HG03025 (cell line): ENCODE data around the gene SKIC8.

ENCODE experiments used
- ATAC-seq: cut with Tn5 transposase; IDR thresholded peaks from one replicate; pipeline ENCODE4 v1.9.1; 2021; ENCODE audit warnings: mild to moderate bottlenecking, moderate library complexity; ENCODE audit not compliant: unreplicated experiment, low FRiP score

Gene SKIC8

DNA sequence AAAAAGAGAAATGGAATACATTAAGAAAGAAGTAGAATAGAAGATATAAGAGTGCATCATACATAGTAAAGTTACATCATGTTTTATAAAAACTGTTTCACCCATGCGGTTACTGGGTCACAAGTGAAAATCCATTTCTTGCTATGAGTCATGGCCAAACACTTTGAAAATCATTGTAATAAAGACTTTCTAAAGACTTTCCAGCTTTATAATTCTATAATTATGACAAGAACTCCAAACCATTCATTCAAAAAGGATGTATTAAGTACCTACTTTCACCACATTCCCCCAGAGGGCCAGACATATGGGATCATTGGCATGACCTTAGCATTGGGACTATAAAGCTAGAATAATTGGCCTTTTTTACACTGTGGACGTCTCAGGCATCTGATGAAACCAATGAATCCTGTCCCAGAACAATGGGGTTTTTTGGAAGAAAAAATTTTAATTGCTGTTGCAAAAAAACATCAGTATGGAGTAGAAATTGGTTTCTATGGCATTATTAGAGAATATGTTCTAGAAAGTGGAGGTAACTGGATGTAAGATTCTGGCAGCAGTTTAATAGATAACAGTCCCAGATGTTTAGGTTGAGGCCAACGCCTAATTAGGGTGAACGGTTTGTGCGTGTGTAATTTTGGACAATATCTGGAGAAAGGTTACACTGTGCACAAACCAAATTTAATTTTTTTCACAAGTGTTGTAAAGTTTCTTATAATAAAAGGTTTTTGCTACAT, 3.3 kb upstream of the SKIC8 start:
- ATAC-seq = no peak

DNA sequence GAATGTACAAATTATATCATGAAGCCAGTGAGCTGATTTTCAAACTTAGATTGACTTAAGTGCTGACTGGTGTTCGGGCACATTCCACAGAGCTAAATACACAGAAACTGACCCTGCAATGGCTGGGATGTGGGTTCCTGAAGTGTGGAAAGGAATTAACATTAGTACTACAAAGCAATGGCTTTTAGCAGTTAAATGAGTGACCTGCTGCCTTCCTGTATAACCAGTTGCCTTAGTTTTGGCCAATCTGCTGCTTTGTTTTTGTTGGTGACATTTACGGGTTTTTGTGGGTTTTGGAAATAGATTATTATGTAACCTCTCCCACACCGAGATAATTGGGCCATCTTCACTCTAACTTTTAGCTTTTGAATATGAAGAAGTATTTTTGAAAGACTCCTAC, 2.4 kb upstream of the SKIC8 start:
- ATAC-seq = no peak

- ATAC-seq = no peak
These were observed 1.9 kb upstream of the SKIC8 start for GRCh38 chr15:78301326-78301725.

GRCh38 chr15:78292219-78292618, 7.2 kb downstream of the SKIC8 start:
- no peak for ATAC-seq

GRCh38 chr15:78291698-78292097, 7.7 kb downstream of the SKIC8 start:
- ATAC-seq = no peak

GRCh38 chr15:78291052-78291451, 8.4 kb downstream of the SKIC8 start:
- ATAC-seq = no peak

- ATAC-seq = no peak
These were observed 9.2 kb downstream of the SKIC8 start for GRCh38 chr15:78290222-78290621.

- ATAC-seq = no peak
These were observed 14.7 kb downstream of the SKIC8 start for GRCh38 chr15:78284758-78285157.

- no peak for ATAC-seq
These were observed 17.1 kb downstream of the SKIC8 start for GRCh38 chr15:78282324-78282723.

- ATAC-seq = no peak
These were observed 18.9 kb downstream of the SKIC8 start for GRCh38 chr15:78280319-78281072.

- no peak for ATAC-seq
These were observed 23.1 kb downstream of the SKIC8 start for GRCh38 chr15:78276064-78276943.

- ATAC-seq = no peak
These were observed 24.4 kb downstream of the SKIC8 start for GRCh38 chr15:78274994-78275393.

GRCh38 chr15:78272776-78273175, 26.6 kb downstream of the SKIC8 start:
- ATAC-seq = no peak

- ATAC-seq = no peak
These were observed 27.1 kb downstream of the SKIC8 start for GRCh38 chr15:78272316-78272715.

GRCh38 chr15:78266806-78267205, 32.6 kb downstream of the SKIC8 start:
- ATAC-seq = no peak

- no peak for ATAC-seq
These were observed 33.2 kb downstream of the SKIC8 start for GRCh38 chr15:78266229-78266628.

GRCh38 chr15:78265752-78266224, 33.6 kb downstream of the SKIC8 start:
- ATAC-seq = no peak

DNA sequence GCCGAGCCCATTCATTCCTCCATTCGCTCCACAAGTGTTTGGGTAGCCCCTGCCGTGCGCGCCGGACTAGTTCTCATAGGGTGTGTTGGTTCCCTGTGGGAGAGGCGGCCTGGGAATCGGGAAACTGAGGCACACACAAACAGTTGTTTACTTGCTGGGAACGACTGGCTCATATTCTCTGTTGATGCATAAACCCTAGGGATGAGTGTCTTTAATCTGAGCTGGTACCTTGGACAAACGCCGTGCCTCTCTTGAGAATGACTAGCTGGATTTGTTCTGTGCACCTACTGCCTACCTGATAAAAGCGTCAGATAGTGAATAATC, 34.3 kb downstream of the SKIC8 start:
- no peak for ATAC-seq

- no peak for ATAC-seq
These were observed 34.9 kb downstream of the SKIC8 start, which contains the start of gene DNAJA4 for GRCh38 chr15:78264304-78265136. Gene DNAJA4 (plus strand): TSS chr15:78264562. CDS start chr15:78264764, 202 bp downstream.

DNA sequence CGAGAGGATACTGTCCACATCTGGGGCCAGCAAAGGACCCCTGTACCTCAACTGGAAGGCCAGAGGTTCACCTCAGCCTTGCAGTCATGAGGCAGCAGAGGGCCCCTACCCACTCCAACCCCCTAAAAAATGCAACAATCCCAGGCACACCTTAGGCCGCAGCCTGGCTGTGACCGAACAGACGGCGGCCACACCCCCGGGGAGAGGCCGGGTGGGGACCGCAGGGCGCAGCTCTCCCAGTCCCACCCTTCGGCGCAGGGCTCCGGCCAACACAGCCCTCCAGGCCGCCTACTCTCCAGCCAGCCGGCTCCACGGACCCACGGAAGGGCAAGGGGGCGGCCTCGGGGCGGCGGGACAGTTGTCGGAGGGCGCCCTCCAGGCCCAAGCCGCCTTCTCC, 35.5 kb downstream of the SKIC8 start:
- ATAC-seq = no peak
